ENCODE results near the gene PSPC1. TPM values are rescaled to one million over a fixed set of nuclear protein-coding genes. Genes with fewer than 3 reads are reported as not detected.
"Not testable (repeated sequence)": the region's sequence is repeated elsewhere in the genome, so short reads cannot be mapped to it uniquely, and the experiment has no call there.

Gene PSPC1
- total RNA-seq, 1 experiment from 2014 or later: 27.1 TPM

DNA sequence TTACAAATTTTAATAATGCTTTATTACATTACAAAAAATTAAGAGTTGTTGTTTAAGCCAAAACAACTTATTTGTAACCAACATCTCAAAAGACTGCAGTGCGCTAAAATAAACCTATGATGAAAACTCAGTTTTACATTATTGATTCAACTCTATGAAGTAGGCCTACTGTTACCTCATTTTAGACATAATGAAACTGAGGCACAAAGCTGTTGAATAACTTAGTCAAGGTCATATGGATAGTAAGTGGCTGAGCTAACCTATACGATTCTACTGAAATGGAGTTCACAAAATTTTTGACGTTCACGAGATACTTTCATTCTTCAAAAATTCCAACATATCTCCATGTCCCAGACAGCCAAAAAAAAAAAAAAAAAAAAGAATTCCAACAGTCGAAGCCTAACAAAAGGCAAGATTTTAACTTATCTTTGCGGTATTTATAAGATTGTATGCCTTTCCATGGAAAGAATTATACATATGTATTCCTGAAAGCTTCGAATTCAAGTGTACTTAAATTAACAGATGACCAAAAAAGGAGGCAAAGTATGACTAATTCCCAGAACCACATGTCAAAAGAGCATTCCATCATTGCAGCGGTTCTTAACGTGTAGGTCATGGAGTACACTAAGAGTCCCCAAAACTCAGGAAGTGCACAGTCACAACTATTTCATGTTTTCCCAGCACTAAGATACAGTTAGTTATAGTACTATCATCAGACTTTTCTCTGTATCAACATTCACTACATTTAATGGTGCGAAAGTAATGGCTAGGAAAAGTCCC, 69.4 kb downstream of the PSPC1 start:
- POLR2A ChIA-PET (ENCODE audit: unreplicated experiment): no interaction called here
- Histone ChIP-seq H3K36me3 (ENCODE audit: low read depth) (peaks cover 10% of the 10 kb centered on the region; the same call in 1 of the 2 replicates), H3K79me2 (ENCODE audit: low read depth) (peaks cover 26% of the 10 kb centered on the region), H3F3A (ENCODE audit: insufficient read depth, low read depth) (peaks cover 9% of the 10 kb centered on the region; the same call in 1 of the 2 replicates), H3K9me3 (ENCODE audit: insufficient read depth, low read depth) (no peaks in the 10 kb centered on the region), H3K27me3 (ENCODE audit: insufficient read depth, low read depth) (no peaks in the 10 kb centered on the region), H3K27ac (no peak overlapping the region; the same call in 1 of the 2 replicates), H3K4me2 (no peak overlapping the region), H2AFZ (no peak overlapping the region), H3K9me2 (ENCODE audit: insufficient read depth) (no peaks in the 10 kb centered on the region), H3K4me3 (no peak overlapping the region), H3K4me1 (replicated peaks; ENCODE audit: insufficient read depth) (no peaks in the 10 kb centered on the region), H4K20me1 (ENCODE audit: insufficient read depth) (no peaks in the 10 kb centered on the region)
- CTCF ChIA-PET: no interaction called here
- TF ChIP-seq EZH2 (IDR thresholded peaks at IDR 0.05; ENCODE audit: low read depth): no peak
- TF ChIP-seq, protein P1, sequence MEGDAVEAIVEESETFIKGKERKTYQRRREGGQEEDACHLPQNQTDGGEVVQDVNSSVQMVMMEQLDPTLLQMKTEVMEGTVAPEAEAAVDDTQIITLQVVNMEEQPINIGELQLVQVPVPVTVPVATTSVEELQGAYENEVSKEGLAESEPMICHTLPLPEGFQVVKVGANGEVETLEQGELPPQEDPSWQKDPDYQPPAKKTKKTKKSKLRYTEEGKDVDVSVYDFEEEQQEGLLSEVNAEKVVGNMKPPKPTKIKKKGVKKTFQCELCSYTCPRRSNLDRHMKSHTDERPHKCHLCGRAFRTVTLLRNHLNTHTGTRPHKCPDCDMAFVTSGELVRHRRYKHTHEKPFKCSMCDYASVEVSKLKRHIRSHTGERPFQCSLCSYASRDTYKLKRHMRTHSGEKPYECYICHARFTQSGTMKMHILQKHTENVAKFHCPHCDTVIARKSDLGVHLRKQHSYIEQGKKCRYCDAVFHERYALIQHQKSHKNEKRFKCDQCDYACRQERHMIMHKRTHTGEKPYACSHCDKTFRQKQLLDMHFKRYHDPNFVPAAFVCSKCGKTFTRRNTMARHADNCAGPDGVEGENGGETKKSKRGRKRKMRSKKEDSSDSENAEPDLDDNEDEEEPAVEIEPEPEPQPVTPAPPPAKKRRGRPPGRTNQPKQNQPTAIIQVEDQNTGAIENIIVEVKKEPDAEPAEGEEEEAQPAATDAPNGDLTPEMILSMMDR (conservative IDR thresholded peaks at IDR 0.05): no peak
- intact Hi-C loops (cut with micrococcal nuclease; ENCODE audit: unreplicated experiment): no loop called here
- no peak for DNase-seq
- BruUV-seq (replicated peaks): no TSS peak

DNA sequence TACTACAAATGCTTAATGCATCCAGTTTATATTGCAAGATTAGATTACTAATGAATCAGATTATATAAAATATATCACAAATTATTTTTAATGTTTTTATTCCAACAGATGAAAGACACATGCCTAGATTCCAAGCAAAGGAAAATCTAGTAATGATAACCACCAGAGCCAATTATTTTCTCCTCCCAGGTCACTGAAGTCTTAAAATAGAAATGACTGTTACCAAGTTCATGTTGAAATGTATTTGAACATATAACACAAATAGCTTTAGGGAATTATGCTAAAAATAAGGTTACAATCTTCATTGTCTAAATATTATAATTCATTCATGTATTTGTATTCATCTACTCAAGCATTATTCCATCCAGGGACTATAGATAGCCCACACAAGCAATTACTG, 73.0 kb downstream of the PSPC1 start:
- H3K4me3 ChIP-seq; H3K4me1 ChIP-seq (replicated peaks; ENCODE audit: insufficient read depth); H4K20me1 ChIP-seq (ENCODE audit: insufficient read depth); H3K4me2 ChIP-seq; H2AFZ ChIP-seq; H3K36me3 ChIP-seq (ENCODE audit: low read depth); POLR2A ChIA-PET (ENCODE audit: unreplicated experiment); CTCF ChIA-PET; DNase-seq; H3K9me2 ChIP-seq (ENCODE audit: insufficient read depth); H3K27me3 ChIP-seq (ENCODE audit: insufficient read depth, low read depth); BruUV-seq (replicated peaks); H3K27ac ChIP-seq; H3K9me3 ChIP-seq (ENCODE audit: insufficient read depth, low read depth): not testable (repeated sequence)
- Histone ChIP-seq H3K79me2 (ENCODE audit: low read depth) (peaks cover 19% of the 10 kb centered on the region; the same call in 1 of the 2 replicates), H3F3A (ENCODE audit: insufficient read depth, low read depth) (peaks cover 20% of the 10 kb centered on the region)
- intact Hi-C loops (cut with micrococcal nuclease; ENCODE audit: unreplicated experiment): loop anchor here (10.0 kb wide), 1 partner anchor 505 kb away; no protein-coding TSS in a partner anchor

- H3K27me3 ChIP-seq (ENCODE audit: insufficient read depth, low read depth); H2AFZ ChIP-seq; H3K4me2 ChIP-seq; BruUV-seq (replicated peaks); CTCF ChIA-PET; H3K9me3 ChIP-seq (ENCODE audit: insufficient read depth, low read depth); H3K27ac ChIP-seq; DNase-seq; POLR2A ChIA-PET (ENCODE audit: unreplicated experiment); H4K20me1 ChIP-seq (ENCODE audit: insufficient read depth); H3K4me3 ChIP-seq; H3K9me2 ChIP-seq (ENCODE audit: insufficient read depth); H3K36me3 ChIP-seq (ENCODE audit: low read depth); H3K4me1 ChIP-seq (replicated peaks; ENCODE audit: insufficient read depth): not testable (repeated sequence)
- Histone ChIP-seq H3F3A (ENCODE audit: insufficient read depth, low read depth) (peaks cover 20% of the 10 kb centered on the region), H3K79me2 (ENCODE audit: low read depth) (peaks cover 18% of the 10 kb centered on the region; the same call in 1 of the 2 replicates)
- intact Hi-C loops (cut with micrococcal nuclease; ENCODE audit: unreplicated experiment): loop anchor here (10.0 kb wide), 1 partner anchor 504 kb away; no protein-coding TSS in a partner anchor
These were observed 73.7 kb downstream of the PSPC1 start for GRCh38 chr13:19709039-19709438.

GRCh38 chr13:19704256-19704655, 78.5 kb downstream of the PSPC1 start:
- CTCF ChIA-PET; H3K36me3 ChIP-seq (ENCODE audit: low read depth); H3K27me3 ChIP-seq (ENCODE audit: insufficient read depth, low read depth); BruUV-seq (replicated peaks); H2AFZ ChIP-seq; H3K9me2 ChIP-seq (ENCODE audit: insufficient read depth); DNase-seq; POLR2A ChIA-PET (ENCODE audit: unreplicated experiment); H3K79me2 ChIP-seq (ENCODE audit: low read depth); H3K4me1 ChIP-seq (replicated peaks; ENCODE audit: insufficient read depth); H3K4me3 ChIP-seq; H3K4me2 ChIP-seq; H3K9me3 ChIP-seq (ENCODE audit: insufficient read depth, low read depth); H3K27ac ChIP-seq: not testable (repeated sequence)
- intact Hi-C loops (cut with micrococcal nuclease; ENCODE audit: unreplicated experiment): loop anchor here (10.0 kb wide), 1 partner anchor 499 kb away; no protein-coding TSS in a partner anchor
- H3F3A ChIP-seq (ENCODE audit: insufficient read depth, low read depth): peaks cover 32% of the 10 kb centered on the region
- peaks cover 14% of the 10 kb centered on the region for H4K20me1 ChIP-seq (ENCODE audit: insufficient read depth)

GRCh38 chr13:19701619-19702018, 81.1 kb downstream of the PSPC1 start:
- H3K4me3 ChIP-seq; DNase-seq; H3K4me2 ChIP-seq; POLR2A ChIA-PET (ENCODE audit: unreplicated experiment); H3K9me2 ChIP-seq (ENCODE audit: insufficient read depth); H3K36me3 ChIP-seq (ENCODE audit: low read depth); H3K4me1 ChIP-seq (replicated peaks; ENCODE audit: insufficient read depth); H3K27me3 ChIP-seq (ENCODE audit: insufficient read depth, low read depth); H3K27ac ChIP-seq; H4K20me1 ChIP-seq (ENCODE audit: insufficient read depth); H2AFZ ChIP-seq; H3K79me2 ChIP-seq (ENCODE audit: low read depth); H3K9me3 ChIP-seq (ENCODE audit: insufficient read depth, low read depth); BruUV-seq (replicated peaks): not testable (repeated sequence)
- peaks cover 17% of the 10 kb centered on the region for H3F3A ChIP-seq (ENCODE audit: insufficient read depth, low read depth)
- intact Hi-C loops (cut with micrococcal nuclease; ENCODE audit: unreplicated experiment): loop anchor here (10.0 kb wide), 1 partner anchor 497 kb away; no protein-coding TSS in a partner anchor
- CTCF ChIA-PET: interaction anchor here (0.6 to 0.7 kb wide), 2 partner anchors 10 to 472 kb away, joined by 3 to 6 read pairs; no protein-coding TSS in a partner anchor

GRCh38 chr13:19700963-19701362, 81.8 kb downstream of the PSPC1 start:
- H3K27me3 ChIP-seq (ENCODE audit: insufficient read depth, low read depth); DNase-seq; H2AFZ ChIP-seq; H3K4me3 ChIP-seq; H4K20me1 ChIP-seq (ENCODE audit: insufficient read depth); CTCF ChIA-PET; H3K9me2 ChIP-seq (ENCODE audit: insufficient read depth); H3K36me3 ChIP-seq (ENCODE audit: low read depth); POLR2A ChIA-PET (ENCODE audit: unreplicated experiment); H3K27ac ChIP-seq; BruUV-seq (replicated peaks); H3K9me3 ChIP-seq (ENCODE audit: insufficient read depth, low read depth); H3K4me2 ChIP-seq; H3K4me1 ChIP-seq (replicated peaks; ENCODE audit: insufficient read depth): not testable (repeated sequence)
- Histone ChIP-seq H3F3A (ENCODE audit: insufficient read depth, low read depth) (peaks cover 15% of the 10 kb centered on the region), H3K79me2 (ENCODE audit: low read depth) (peaks cover 11% of the 10 kb centered on the region)
- intact Hi-C loops (cut with micrococcal nuclease; ENCODE audit: unreplicated experiment): loop anchor here (10.0 kb wide), 1 partner anchor 496 kb away; no protein-coding TSS in a partner anchor
